Cerebellar nuclear complex (tissue), 1 donor: Measurements from ENCODE around the gene RRP36.
A peak's percentile ranks its signal among the peaks of the same experiment; 100 is the strongest.
"Not testable (repeated sequence)": the region's sequence is repeated elsewhere in the genome, so short reads cannot be mapped to it uniquely, and the experiment has no call there.

Experiments
- DNase-seq, 2 experiments: peaks; one replicate each; lab custom pipeline; 2025; lab: John Stamatoyannopoulos, UW

The RRP36 gene, protein sequence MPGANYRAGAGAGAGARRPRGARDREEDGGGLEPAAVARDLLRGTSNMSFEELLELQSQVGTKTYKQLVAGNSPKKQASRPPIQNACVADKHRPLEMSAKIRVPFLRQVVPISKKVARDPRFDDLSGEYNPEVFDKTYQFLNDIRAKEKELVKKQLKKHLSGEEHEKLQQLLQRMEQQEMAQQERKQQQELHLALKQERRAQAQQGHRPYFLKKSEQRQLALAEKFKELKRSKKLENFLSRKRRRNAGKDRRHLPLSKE

GRCh38 chr6:43021270-43022047, at the start of gene RRP36:
Gene RRP36, plus strand, starts transcription at chr6:43021623. Its CDS starts 32 bp downstream, at chr6:43021655.
- peak in 1 of 2 experiments; percentile 9 for DNase-seq

DNA sequence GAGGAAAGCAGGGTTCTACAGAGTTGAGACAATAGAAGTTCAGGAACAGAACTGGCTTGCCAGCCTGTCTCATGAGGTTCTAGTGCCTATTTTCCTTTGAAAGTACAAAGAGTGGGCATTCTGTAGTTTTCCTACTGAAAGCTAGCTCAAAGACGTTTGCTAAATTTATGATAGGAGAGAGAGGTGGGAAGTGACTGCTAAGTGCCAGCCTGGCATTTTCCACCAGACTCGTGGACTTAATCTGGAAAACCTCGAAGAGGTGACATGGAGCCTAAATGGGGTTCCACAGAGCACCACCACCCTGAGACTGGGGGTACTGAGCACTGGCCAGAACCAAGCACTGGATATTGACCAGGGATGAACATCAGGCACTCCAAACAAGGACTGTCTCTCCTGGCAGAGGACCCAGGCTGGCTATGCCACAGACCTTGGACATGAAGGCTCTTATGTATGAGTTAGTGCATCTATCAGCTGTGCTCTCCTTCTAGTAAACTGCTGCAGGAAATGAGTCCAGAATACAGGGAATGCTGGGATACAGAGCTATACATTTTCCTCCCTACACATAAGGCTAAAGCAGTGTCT, 49.6 kb upstream of the RRP36 start:
- DNase-seq, result no peak

DNA sequence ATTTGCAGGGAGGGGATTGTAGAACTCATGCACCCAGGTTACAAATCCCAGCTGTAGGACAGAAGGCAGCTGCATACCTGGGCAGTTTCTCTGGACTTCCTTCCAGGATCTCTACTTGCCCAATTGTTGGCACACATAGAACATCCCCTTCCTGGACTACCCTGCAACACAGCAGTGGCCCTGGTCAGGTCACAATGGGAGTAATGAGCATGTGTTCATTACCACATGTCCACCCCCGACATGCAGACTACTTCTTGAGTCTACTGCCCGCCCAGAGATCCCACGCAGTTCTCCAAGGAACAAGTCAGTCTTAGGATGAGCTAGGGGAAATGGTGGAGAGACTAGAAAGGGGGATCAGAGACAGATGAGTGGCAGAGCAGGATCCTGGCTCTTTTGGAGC, 47.5 kb upstream of the RRP36 start:
- no peak for DNase-seq

- DNase-seq, result no peak
Measured at GRCh38 chr6:42974919-42975505, 46.4 kb upstream of the RRP36 start.

- no peak for DNase-seq
Measured at GRCh38 chr6:42978487-42978838, 43.0 kb upstream of the RRP36 start.

DNA sequence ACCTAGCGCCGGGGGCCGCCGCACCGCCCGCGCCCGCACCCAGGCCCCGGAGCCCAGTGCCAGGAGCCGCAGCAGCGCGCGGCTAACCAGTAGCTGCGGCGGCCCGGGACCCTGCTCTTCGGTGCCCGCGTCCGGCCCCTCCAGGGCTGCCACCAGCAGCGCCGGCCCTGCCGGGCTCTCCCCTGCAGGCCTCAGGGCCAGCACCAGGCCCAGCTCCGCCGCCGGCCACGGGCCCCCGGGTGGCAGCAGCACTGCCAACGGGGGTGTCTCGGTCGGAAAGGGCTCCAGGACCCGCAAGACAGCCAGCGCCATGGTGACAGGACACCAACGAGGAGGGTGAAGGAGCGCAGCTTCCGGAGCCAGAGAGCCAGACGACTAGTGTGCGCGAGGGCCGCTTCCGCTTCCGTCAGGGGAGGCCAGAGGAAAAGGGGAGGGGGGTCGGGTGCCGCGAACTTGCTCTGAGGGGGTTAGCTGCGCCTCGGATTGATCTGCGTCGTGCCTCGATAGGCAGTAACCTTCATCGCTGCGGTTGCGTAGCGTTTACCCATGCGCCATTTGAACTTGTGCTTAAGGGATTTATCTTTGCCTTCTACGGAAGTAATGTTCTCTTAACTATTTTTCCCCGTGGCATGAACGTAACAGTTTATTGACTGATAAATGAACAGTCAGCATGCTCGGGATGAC, 42.4 kb upstream of the RRP36 start, which contains the start of gene PEX6:
PEX6 (minus strand) TSS at position 343 of the 684 bp plus-strand sequence; CDS start at position 312, 31 bp downstream.
- peak in 1 of 2 experiments; percentile 64 for DNase-seq

GRCh38 chr6:42979523-42980177, 41.8 kb upstream of the RRP36 start:
- DNase-seq, result no peak

DNA sequence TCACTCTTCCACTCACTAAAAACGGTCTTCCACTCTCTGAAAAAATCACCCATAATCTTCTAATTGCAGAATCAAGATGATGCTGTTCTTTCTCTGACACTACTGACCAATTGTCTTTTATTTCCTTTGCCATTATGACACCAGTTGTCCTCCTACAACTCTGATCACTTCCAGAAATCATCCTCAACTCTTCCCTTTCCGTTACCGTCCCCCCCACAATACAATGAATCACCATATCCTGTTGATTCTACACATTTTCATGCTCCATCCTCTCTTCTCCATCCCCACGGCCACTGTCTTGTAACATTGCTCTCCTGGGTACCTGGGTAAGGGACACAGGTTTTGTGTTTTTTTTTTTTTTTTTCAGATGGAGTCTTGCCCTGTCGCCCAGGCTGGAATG, 39.6 kb upstream of the RRP36 start:
- no peak for DNase-seq

GRCh38 chr6:42984001-42984923, 37.2 kb upstream of the RRP36 start, which contains the start of gene PPP2R5D:
Gene PPP2R5D, plus strand, starts transcription at chr6:42984570. Its CDS starts 108 bp downstream, at chr6:42984678.
- DNase-seq, result peak; percentile 99

DNA sequence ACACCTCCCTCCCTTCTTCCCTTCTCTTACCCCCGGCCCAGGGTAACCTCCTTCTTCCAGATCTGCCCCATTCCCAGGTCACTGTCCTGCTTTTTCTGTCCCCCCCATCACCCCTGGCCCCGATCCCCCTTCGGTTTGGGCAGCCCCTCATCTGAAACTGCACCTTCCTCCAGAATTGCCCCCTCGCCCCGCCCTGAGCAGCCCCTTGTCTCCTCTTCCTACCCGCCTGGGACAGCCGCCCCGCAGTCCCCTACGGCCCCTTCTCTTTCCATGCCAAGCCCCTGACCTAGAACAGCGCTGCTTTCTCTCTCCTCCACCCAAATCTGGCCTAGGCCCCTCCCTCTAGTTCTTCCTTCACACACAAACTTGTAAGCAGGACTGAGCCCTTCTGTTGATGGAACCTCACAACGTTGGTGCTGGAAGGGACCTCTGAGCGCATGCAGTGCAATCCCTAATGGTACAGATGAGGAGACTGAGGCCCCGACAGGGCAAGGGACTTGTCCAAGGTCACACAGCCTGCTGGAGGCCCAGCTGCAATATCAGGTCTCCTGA, 36.4 kb upstream of the RRP36 start:
- no peak for DNase-seq

DNA sequence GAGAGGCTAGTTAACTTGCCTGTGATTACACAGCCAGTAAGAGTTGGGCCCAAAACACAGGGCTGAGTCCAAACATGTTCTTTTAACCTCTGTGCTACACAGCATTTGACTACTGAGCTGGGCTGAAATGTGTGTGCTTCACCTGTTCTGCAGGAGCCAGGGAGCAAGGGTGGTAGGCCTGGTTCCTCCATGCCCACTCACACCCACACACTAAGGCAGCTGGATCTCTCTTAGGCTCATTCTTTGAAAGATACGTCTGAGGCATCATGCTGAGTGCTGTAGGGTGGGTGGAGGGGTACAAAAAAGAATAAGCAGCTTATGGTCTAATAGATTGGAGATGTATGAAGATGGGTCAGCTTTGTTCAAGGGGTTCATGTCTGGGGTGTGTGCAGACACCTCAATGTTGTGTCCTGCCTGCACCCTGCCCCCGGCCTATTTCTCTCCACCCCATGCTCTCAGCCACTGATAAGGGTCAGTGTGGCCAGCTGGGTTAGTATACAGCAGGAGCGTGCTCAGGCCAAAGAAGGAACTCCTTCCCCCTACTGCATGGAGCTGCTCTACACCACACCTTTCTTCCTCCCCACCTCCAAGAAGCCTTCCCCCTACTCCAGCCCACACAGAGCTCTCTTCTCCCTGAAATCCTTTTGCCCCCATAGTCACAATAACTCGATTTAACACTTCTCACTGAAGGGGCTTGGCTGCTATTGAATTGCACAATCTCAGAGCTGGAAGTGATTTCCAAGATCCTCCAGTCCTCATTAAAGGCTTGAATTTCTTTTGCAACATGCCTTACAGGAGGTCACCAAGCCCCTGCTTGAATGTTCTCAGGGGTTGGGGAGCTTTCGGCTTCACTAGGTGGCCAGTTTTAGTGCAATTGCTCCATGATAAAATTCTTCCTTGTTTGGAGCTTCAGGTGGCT, 33.6 kb upstream of the RRP36 start:
- no peak for DNase-seq

DNA sequence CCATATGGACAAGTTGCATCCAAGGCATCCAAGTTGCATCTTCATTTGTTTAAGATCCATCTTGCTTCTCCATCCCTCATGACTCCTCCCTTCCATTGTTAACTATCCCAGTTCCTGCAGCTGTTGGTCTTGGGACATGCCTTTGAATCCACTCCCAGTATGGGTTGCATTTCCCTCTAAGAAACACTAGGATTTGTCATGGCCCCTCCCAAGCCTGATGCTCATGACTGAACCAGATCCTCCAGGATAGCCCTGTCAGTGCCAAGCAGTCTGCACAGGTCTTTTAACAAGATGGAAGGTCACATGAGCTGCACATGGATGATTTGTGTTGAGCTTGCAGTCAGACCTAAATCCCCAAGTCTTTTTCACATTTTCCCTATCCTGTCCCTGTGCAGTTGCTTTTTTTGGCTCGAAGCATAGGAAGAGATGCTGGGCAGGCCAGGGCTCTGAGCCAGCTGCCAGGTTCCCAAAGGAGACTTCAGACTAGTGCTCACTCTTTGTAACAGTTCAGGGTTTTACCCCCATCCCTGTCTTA, 32.9 kb upstream of the RRP36 start:
- no peak for DNase-seq

GRCh38 chr6:42989923-42990322, 31.5 kb upstream of the RRP36 start:
- no peak for DNase-seq

GRCh38 chr6:42993445-42993844, 28.0 kb upstream of the RRP36 start:
- no peak for DNase-seq

GRCh38 chr6:42996513-42996912, 24.9 kb upstream of the RRP36 start:
- no peak for DNase-seq

DNA sequence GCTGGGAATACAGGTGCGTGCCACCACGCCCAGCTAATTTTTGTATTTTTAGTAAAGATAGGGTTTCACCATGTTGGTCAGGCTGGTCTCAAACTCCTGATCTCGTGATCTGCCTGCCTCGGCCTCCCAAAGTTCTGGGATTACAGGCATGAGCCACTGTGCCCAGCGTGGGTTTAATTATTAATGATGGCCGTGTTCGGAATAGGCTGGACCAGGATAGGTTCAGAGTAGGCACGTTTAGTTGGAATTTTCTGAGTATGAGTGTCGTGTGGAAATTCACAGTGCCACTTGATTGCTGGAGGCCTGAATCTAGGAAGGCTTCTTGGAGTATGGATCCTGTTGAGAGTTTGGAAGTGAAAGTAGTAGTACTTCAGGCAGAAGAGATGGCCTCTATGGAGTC, 23.2 kb upstream of the RRP36 start:
- DNase-seq, result not testable (repeated sequence)

DNA sequence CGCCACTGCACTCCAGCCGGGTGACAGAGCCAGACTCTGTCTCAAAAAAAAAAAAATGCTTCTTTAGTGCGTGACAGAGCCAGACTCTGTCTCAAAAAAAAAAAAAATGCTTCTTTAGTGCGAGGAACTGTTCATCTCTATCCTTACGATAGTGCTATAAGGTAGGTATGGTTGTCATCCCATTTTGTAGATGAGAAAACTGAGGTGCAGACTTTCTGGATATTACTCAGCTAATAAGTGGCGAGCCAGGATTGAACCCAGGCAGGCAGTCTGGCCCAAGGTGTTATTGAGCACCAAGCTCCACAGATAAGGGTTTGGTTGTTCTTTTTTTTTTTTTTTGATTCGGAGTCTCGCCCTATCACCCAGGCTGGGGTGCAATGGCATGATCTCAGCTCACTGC, 19.6 kb upstream of the RRP36 start:
- DNase-seq, result no peak

GRCh38 chr6:43005844-43006243, 15.6 kb upstream of the RRP36 start:
- DNase-seq, result no peak

- DNase-seq, result no peak
Measured at GRCh38 chr6:43006251-43006650, 15.2 kb upstream of the RRP36 start.
